Brain microvascular endothelial cell (primary cell): ENCODE results near the gene SLC12A9.
"Not testable (repeated sequence)": the region's sequence is repeated elsewhere in the genome, so short reads cannot be mapped to it uniquely, and the experiment has no call there.

Source experiments
- DNase-seq: peaks from one replicate; pipeline ENCODE4 v3.0.0-alpha.2; 2020
- H3K27ac ChIP-seq: fragments of 250-450 bp; sonication (Bioruptor Pico); 2 replicates; pipeline ENCODE4 v1.5.1; 2020; ENCODE audit warnings: mild to moderate bottlenecking, moderate library complexity
- H3K27me3 ChIP-seq: fragments of 250-450 bp; sonication (Bioruptor Pico); replicated peaks from 2 replicates; pipeline ENCODE4 v1.5.1; 2020; ENCODE audit warnings: mild to moderate bottlenecking
- H3K36me3 ChIP-seq: fragments of 250-450 bp; sonication (Bioruptor Pico); replicated peaks from 2 replicates; pipeline ENCODE4 v1.5.1; 2020; ENCODE audit warnings: mild to moderate bottlenecking
- H3K4me3 ChIP-seq: 2 replicates; pipeline ENCODE4 v1.5.1; 2011; ENCODE audit warnings: low read depth, mild to moderate bottlenecking, control low read depth, low read length, moderate library complexity
- in situ Hi-C: cut with HindIII; loops from 2 replicates; pipeline ENCODE4 v1.10.0; 2017; ENCODE audit warnings: low sequenced_read_pairs, low pct_ligation_motif_present
- TF ChIP-seq, protein P1 (sequence below): IDR thresholded peaks from 2 replicates; pipeline ENCODE4 v1.5.1; 2011; ENCODE audit warnings: low read depth, mild to moderate bottlenecking, moderate library complexity, low read length, control low read depth, inconsistent platforms; ENCODE audit errors: missing control alignments

The SLC12A9 gene

GRCh38 chr7:100854146-100854895, 1.8 kb downstream of the SLC12A9 start:
- Histone ChIP-seq H3K36me3 (no peaks in the 10 kb centered on the region), H3K27me3 (no peaks in the 10 kb centered on the region), H3K4me3 (no peak overlapping the region), H3K27ac (no peak overlapping the region)
- DNase-seq: no peak
- TF ChIP-seq, protein P1, sequence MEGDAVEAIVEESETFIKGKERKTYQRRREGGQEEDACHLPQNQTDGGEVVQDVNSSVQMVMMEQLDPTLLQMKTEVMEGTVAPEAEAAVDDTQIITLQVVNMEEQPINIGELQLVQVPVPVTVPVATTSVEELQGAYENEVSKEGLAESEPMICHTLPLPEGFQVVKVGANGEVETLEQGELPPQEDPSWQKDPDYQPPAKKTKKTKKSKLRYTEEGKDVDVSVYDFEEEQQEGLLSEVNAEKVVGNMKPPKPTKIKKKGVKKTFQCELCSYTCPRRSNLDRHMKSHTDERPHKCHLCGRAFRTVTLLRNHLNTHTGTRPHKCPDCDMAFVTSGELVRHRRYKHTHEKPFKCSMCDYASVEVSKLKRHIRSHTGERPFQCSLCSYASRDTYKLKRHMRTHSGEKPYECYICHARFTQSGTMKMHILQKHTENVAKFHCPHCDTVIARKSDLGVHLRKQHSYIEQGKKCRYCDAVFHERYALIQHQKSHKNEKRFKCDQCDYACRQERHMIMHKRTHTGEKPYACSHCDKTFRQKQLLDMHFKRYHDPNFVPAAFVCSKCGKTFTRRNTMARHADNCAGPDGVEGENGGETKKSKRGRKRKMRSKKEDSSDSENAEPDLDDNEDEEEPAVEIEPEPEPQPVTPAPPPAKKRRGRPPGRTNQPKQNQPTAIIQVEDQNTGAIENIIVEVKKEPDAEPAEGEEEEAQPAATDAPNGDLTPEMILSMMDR: no peak
- in situ Hi-C loops: no loop called here

- H3K36me3 ChIP-seq, in situ Hi-C loops, H3K27me3 ChIP-seq, H3K27ac ChIP-seq, DNase-seq, H3K4me3 ChIP-seq: not testable (repeated sequence)
Measured at GRCh38 chr7:100854899-100855298, 2.4 kb downstream of the SLC12A9 start.

- Histone ChIP-seq H3K27ac (no peak overlapping the region), H3K36me3 (peaks cover 3% of the 10 kb centered on the region), H3K4me3 (no peak overlapping the region), H3K27me3 (no peaks in the 10 kb centered on the region)
- DNase-seq: no peak
- TF ChIP-seq, protein P1: no peak
- in situ Hi-C loops: no loop called here
Measured at GRCh38 chr7:100855515-100855914, 3.0 kb downstream of the SLC12A9 start.

DNA sequence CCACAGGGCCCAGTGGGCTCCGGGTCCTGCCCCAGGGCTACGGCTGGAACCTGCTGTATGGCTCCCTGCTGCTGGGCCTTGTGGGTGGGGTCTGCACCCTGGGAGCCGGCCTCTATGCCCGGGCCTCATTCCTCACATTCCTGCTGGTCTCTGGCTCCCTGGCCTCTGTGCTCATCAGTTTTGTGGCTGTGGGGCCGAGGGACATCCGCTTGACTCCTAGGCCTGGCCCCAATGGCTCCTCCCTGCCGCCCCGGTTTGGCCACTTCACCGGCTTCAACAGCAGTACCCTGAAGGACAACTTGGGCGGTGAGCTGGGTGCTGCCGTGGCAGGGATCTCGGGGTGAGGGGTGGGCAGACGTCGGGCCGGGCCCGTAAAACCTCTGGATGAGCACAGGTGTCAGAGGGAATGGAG, 4.4 kb downstream of the SLC12A9 start:
- Histone ChIP-seq H3K27ac (no peak overlapping the region), H3K27me3 (no peaks in the 10 kb centered on the region), H3K36me3 (peaks cover 8% of the 10 kb centered on the region), H3K4me3 (no peak overlapping the region)
- in situ Hi-C loops: no loop called here
- no peak for DNase-seq
- TF ChIP-seq, protein P1: no peak

DNA sequence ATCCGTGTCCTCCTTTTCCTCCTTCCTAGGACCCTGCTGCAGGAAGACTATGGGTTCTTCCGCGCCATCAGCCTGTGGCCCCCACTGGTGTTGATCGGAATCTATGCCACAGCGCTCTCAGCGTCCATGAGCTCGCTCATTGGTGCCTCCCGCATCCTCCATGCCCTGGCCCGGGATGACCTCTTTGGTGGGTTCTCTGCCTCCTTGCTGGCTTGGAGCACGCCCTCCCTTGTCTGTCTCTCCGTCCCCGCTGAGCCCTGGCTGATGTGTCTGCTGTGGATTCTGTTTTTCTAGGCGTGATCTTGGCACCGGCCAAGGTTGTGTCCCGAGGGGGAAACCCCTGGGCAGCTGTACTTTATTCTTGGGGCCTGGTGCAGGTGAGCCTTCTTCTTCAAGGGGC, 7.3 kb downstream of the SLC12A9 start:
- TF ChIP-seq, protein P1: no peak
- no peak overlapping the region for H3K4me3 ChIP-seq
- no peaks in the 10 kb centered on the region for H3K27me3 ChIP-seq
- no peak for DNase-seq
- no peak overlapping the region for H3K27ac ChIP-seq
- in situ Hi-C loops: no loop called here
- H3K36me3 ChIP-seq: peaks cover 8% of the 10 kb centered on the region

GRCh38 chr7:100860702-100861615, 8.4 kb downstream of the SLC12A9 start:
- in situ Hi-C loops: no loop called here
- Histone ChIP-seq H3K36me3 (peaks cover 8% of the 10 kb centered on the region), H3K4me3 (no peak overlapping the region), H3K27ac (no peak overlapping the region), H3K27me3 (no peaks in the 10 kb centered on the region)
- TF ChIP-seq, protein P1: no peak
- DNase-seq: no peak
